GM12878 (cell line): ENCODE results near the gene KCNA3. TPM values are rescaled to one million over a fixed set of nuclear protein-coding genes. Genes with fewer than 3 reads are reported as not detected.

ENCODE experiments used
- ATAC-seq: fragments of 200-7000 bp; cut with Tn5 transposase; 3 replicates; pipeline ENCODE4 v1.9.1; 2020; ENCODE audit warnings: mild to moderate bottlenecking, moderate library complexity
- BruUV-seq: library from RNA; stranded (reverse); fragments of 400-500 nt; replicated peaks from 2 replicates; lab custom pipeline; 2021; lab: Mats Ljungman, UMichigan
- CTCF ChIA-PET: fragments of 300-600 bp; sonication (Branson Sonifier 250); formaldehyde crosslinking; extraction: SDS; loops from one replicate; lab custom pipeline; 2021; ENCODE audit warnings: inconsistent platforms; lab: Yijun Ruan, JAX
- POLR2A ChIA-PET: fragments of 350-600 bp; formaldehyde crosslinking; extraction: SDS; loops from one replicate; lab custom pipeline; 2021; ENCODE audit warnings: inconsistent platforms; lab: Charles Lee
- RAD21 ChIA-PET: fragments of 300-600 bp; sonication (Branson Sonifier 250); formaldehyde crosslinking; loops from one replicate; lab custom pipeline; 2023; ENCODE audit warnings: antibody characterized with exemption; ENCODE audit not compliant: unreplicated experiment; lab: Charles Lee
- SMC1A ChIA-PET: fragments of 300-600 bp; sonication (Branson Sonifier 250); formaldehyde crosslinking; loops from one replicate; lab custom pipeline; 2023; ENCODE audit not compliant: unreplicated experiment, uncharacterized antibody; lab: Charles Lee
- DNase-seq: peaks from one replicate; pipeline ENCODE4 v3.0.0-alpha.2; 2011; ENCODE audit warnings: low read depth, low spot score
- FAIRE-seq: peaks from 3 replicates; lab custom pipeline; 2011; peaks lifted over from hg19 to GRCh38; lab: Jason Lieb, UNC
- H2AFZ ChIP-seq: 2 replicates; pipeline ENCODE4 v1.6.0; 2011; ENCODE audit warnings: low read depth, low read length, control low read depth; ENCODE audit not compliant: control insufficient read depth
- H3K27ac ChIP-seq: 2 replicates; pipeline ENCODE4 v1.5.1; 2011; ENCODE audit warnings: control low read depth; ENCODE audit not compliant: control insufficient read depth, insufficient read depth
- H3K27me3 ChIP-seq, 2 experiments: replicated peaks in 1 of 2; 2 replicates each; pipeline versions ENCODE4 v1.6.0 to v1.6.1; 2011; ENCODE audit warnings: low read length in 1 of 2; ENCODE audit not compliant: control insufficient read depth in 2 of 2, insufficient read depth in 2 of 2
- H3K36me3 ChIP-seq, 2 experiments: 2 replicates each; pipeline ENCODE4 v1.5.1; 2011; ENCODE audit warnings: low read length in 1 of 2; ENCODE audit not compliant: control insufficient read depth in 2 of 2, insufficient read depth in 2 of 2
- H3K4me1 ChIP-seq: 2 replicates; pipeline ENCODE4 v1.6.1; 2011; ENCODE audit warnings: mild to moderate bottlenecking, low read length, moderate library complexity, mixed read lengths; ENCODE audit not compliant: control insufficient read depth, insufficient read depth
- H3K4me2 ChIP-seq: 2 replicates; pipeline ENCODE4 v1.6.0; 2011; ENCODE audit warnings: control low read depth; ENCODE audit not compliant: control insufficient read depth, insufficient read depth
- H3K4me3 ChIP-seq: fragments of 200-600 bp; sonication (generic); 2 replicates; pipeline ENCODE4 v1.5.1; 2016
- H3K79me2 ChIP-seq: 2 replicates; pipeline ENCODE4 v1.6.0; 2011; ENCODE audit warnings: low read length; ENCODE audit not compliant: control insufficient read depth, insufficient read depth
- H3K9ac ChIP-seq: 2 replicates; pipeline ENCODE4 v1.8.0; 2011; ENCODE audit warnings: low read length, control low read depth, mixed read lengths; ENCODE audit not compliant: control insufficient read depth, insufficient read depth
- H3K9me3 ChIP-seq: replicated peaks from 3 replicates; pipeline ENCODE4 v1.5.1; 2011; ENCODE audit warnings: mild to moderate bottlenecking, low read length; ENCODE audit not compliant: control insufficient read depth, insufficient read depth
- H4K20me1 ChIP-seq: 2 replicates; pipeline ENCODE4 v1.6.0; 2011; ENCODE audit not compliant: control insufficient read depth, insufficient read depth
- ATF7 ChIP-seq: fragments of 450-650 bp; IDR thresholded peaks from 2 replicates; pipeline ENCODE4 v1.6.1; 2016; ENCODE audit warnings: low read depth, mild to moderate bottlenecking
- BRCA1 ChIP-seq: IDR thresholded peaks from 2 replicates; pipeline ENCODE4 v1.6.1; 2011; ENCODE audit warnings: low read depth, low read length, improper control_type of control experiment
- CBX5 ChIP-seq: sonication (generic); IDR thresholded peaks from 2 replicates; pipeline ENCODE4 v1.6.1; 2016; ENCODE audit warnings: low read depth, moderate library complexity, mild to moderate bottlenecking, inconsistent platforms
- CREM ChIP-seq: IDR thresholded peaks from 2 replicates; pipeline ENCODE4 v1.6.1; 2014; ENCODE audit warnings: antibody characterized with exemption, low read depth
- NBN ChIP-seq: fragments of 450-650 bp; IDR thresholded peaks from 2 replicates; pipeline ENCODE4 v1.6.1; 2016
- PAX8 ChIP-seq: fragments of 450-650 bp; IDR thresholded peaks from 2 replicates; pipeline ENCODE4 v1.6.1; 2017; ENCODE audit warnings: mild to moderate bottlenecking, moderate library complexity
- USF1 ChIP-seq: IDR thresholded peaks from 2 replicates; pipeline ENCODE4 v1.6.1; 2011; ENCODE audit warnings: borderline replicate concordance, low read depth, mild to moderate bottlenecking, moderate library complexity, mixed read lengths, low read length; ENCODE audit not compliant: insufficient read depth; ENCODE audit errors: extremely low read length
- WGBS: methylation state at CpG from one replicate; pipeline ENCODE4 v1.1.6; 2016; ENCODE audit warnings: low lambda C conversion rate; ENCODE audit not compliant: insufficient replicate concordance, insufficient coverage; ENCODE audit errors: missing lambda C conversion rate; 5-methylcytosine and 5-hydroxymethylcytosine counted together
- in situ Hi-C: fragments of 300-500 bp; cut with MboI; formaldehyde crosslinking; loops from 9 replicates; pipeline ENCODE4 v1.14.3; 2018; ENCODE audit warnings: mixed read lengths
- intact Hi-C: fragments of 100-400 bp; cut with micrococcal nuclease; formaldehyde crosslinking; loops from one replicate; pipeline ENCODE4 v1.14.2; 2022; ENCODE audit not compliant: unreplicated experiment
- polyA plus RNA-seq, 11 experiments: library from polyadenylated mRNA; depleted of rRNA in 4 of 11; unstranded in 6 of 11; stranded (reverse) in 5 of 11; fragments of >200 nt; fragmentation: Nextera tagmentation in 4 of 11; fragmentation: Illumina TruSeq in 1 of 11; extraction: Ambion mirVana in 4 of 11; extraction: Trizol in 1 of 11; gene quantifications; 1 replicate in 1 of 11; 2 replicates in 10 of 11; pipeline versions ENCODE4 v1.2.1 to v1.2.3, GENCODE V29; 2011 to 2016; ENCODE audit warnings: inconsistent platforms in 2 of 11, missing spikeins in 2 of 11, low read depth in 1 of 11
- total RNA-seq, 4 experiments: library from RNA; depleted of rRNA in 3 of 4; stranded (reverse); fragments of >200 nt in 3 of 4; fragmentation: Illumina TruSeq in 1 of 4; extraction: Trizol in 1 of 4; gene quantifications; 2 replicates each; pipeline versions ENCODE4 v1.2.1 to v1.2.3, GENCODE V29; 2013 to 2021
- TF ChIP-seq, protein P1 (sequence below): fragments of 450-650 bp; IDR thresholded peaks from 2 replicates; pipeline ENCODE4 v1.6.1; 2017; ENCODE audit warnings: mild to moderate bottlenecking

KCNA3 gene
- total and polyA plus RNA-seq, 10 of the 15 experiments (the other 5 are each of a cell fraction or from before 2014, with no cell fraction given): 0.10 to 3.3 (median 1.7) TPM

DNA sequence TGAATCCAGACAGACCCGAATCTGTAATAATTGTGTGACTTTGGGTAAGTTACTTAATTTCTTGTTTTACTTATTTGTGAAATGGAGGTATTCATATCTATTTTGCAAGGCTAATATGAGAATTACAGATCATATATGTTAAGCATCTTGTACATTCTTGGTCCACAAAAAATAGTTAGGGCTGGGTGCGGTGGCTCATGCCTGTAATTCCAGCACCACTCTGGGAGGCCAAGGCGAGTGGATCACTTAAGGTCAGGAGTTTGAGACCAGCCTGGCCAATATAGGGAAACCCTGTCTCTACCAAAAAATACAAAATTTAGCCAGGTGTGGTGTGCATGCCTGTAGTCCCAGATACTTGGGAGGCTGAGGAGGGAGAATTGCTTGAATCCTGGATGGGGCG, 22.9 kb upstream of the KCNA3 start:
- no peak overlapping the region for H3K4me2 ChIP-seq
- ChIA-PET CTCF (interaction anchor here (0.9 to 1.2 kb wide), 2 partner anchors 67 to 79 kb away, joined by 3 read pairs; no protein-coding TSS in a partner anchor), POLR2A (no interaction called here), RAD21 (interaction anchor here (0.7 kb wide), 2 partner anchors 21 to 142 kb away, joined by 3 to 4 read pairs; no protein-coding TSS in a partner anchor), SMC1A (no interaction called here)
- H3K9ac ChIP-seq: no peak overlapping the region
- ATAC-seq (no peak), FAIRE-seq (no peak), DNase-seq (no peak)
- TF ChIP-seq CBX5 (no peak), PAX8 (no peak), ATF7 (no peak), BRCA1 (no peak), USF1 (no peak), NBN (no peak), CREM (no peak)
- TF ChIP-seq, protein P1, sequence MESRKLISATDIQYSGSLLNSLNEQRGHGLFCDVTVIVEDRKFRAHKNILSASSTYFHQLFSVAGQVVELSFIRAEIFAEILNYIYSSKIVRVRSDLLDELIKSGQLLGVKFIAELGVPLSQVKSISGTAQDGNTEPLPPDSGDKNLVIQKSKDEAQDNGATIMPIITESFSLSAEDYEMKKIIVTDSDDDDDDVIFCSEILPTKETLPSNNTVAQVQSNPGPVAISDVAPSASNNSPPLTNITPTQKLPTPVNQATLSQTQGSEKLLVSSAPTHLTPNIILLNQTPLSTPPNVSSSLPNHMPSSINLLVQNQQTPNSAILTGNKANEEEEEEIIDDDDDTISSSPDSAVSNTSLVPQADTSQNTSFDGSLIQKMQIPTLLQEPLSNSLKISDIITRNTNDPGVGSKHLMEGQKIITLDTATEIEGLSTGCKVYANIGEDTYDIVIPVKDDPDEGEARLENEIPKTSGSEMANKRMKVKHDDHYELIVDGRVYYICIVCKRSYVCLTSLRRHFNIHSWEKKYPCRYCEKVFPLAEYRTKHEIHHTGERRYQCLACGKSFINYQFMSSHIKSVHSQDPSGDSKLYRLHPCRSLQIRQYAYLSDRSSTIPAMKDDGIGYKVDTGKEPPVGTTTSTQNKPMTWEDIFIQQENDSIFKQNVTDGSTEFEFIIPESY: no peak
- H3K4me1 ChIP-seq: no peaks in the 10 kb centered on the region
- no peak overlapping the region for H3K4me3 ChIP-seq
- no TSS peak for BruUV-seq
- in situ Hi-C loops: no loop called here
- H2AFZ ChIP-seq: no peak overlapping the region
- H3K36me3 ChIP-seq: no peaks in the 10 kb centered on the region
- no peaks in the 10 kb centered on the region for H3K9me3 ChIP-seq
- no peak overlapping the region for H3K27ac ChIP-seq
- H4K20me1 ChIP-seq: no peaks in the 10 kb centered on the region
- no peaks in the 10 kb centered on the region for H3K79me2 ChIP-seq
- 61% methylated on average over 4 of the region's 4 CpGs for WGBS
- intact Hi-C loops: no loop called here
- H3K27me3 ChIP-seq: no peaks in the 10 kb centered on the region
